ENCODE data around the gene BEST1.

GRCh38 chr11:61978703-61979661 lies 28.8 kb downstream of the BEST1 start:
- TF ChIP-seq CTCF (conservative IDR thresholded peaks at IDR 0.05 in 1 of 2, IDR thresholded peaks at IDR 0.05 in 1 of 2; ENCODE audit: low read depth in 1 of 2, low read length in 2 of 2) (no peak), EZH2 (IDR thresholded peaks at IDR 0.05; ENCODE audit: low read length, missing control alignments) (no peak)
